MCF 10A (cell line): Measurements from ENCODE around the gene CDA. TPM values are rescaled to one million over a fixed set of nuclear protein-coding genes. Genes with fewer than 3 reads are reported as not detected.

Experiments used
- BruUV-seq: library from RNA; stranded (reverse); fragments of 400-500 nt; replicated peaks from 2 replicates; lab custom pipeline; 2021; lab: Mats Ljungman, UMichigan
- CTCF ChIA-PET: fragments of 300-600 bp; sonication (Branson Sonifier 250); formaldehyde crosslinking; extraction: SDS; loops from one replicate; lab custom pipeline; 2021; ENCODE audit warnings: antibody characterized with exemption, inconsistent platforms; lab: Yijun Ruan, JAX
- POLR2A ChIA-PET: fragments of 300-600, 350-650 bp; sonication (Branson Sonifier 250); formaldehyde crosslinking; extraction: SDS; loops from one replicate; lab custom pipeline; 2020; ENCODE audit warnings: antibody characterized with exemption, inconsistent platforms; lab: Yijun Ruan, JAX
- DNase-seq: peaks from one replicate; pipeline ENCODE4 v3.0.0-alpha.2; 2018; ENCODE audit not compliant: unreplicated experiment
- H3K27ac Mint-ChIP-seq: one replicate; pipeline ENCODE4 v1.8.0; 2022; ENCODE audit warnings: mild to moderate bottlenecking, low read depth, mixed read lengths; ENCODE audit not compliant: unreplicated experiment
- H3K27me3 Mint-ChIP-seq: one replicate; pipeline ENCODE4 v1.8.0; 2022; ENCODE audit warnings: mixed read lengths; ENCODE audit not compliant: insufficient read depth, unreplicated experiment
- H3K36me3 Mint-ChIP-seq: one replicate; pipeline ENCODE4 v1.8.0; 2022; ENCODE audit warnings: mild to moderate bottlenecking, moderate library complexity, mixed read lengths; ENCODE audit not compliant: insufficient read depth, unreplicated experiment
- H3K4me1 Mint-ChIP-seq: one replicate; pipeline ENCODE4 v1.8.0; 2022; ENCODE audit warnings: mixed read lengths; ENCODE audit not compliant: insufficient read depth, unreplicated experiment
- H3K4me3 Mint-ChIP-seq: one replicate; pipeline ENCODE4 v1.8.0; 2022; ENCODE audit warnings: mild to moderate bottlenecking, moderate library complexity, mixed read lengths; ENCODE audit not compliant: unreplicated experiment
- H3K9me3 Mint-ChIP-seq: one replicate; pipeline ENCODE4 v1.8.0; 2022; ENCODE audit warnings: mixed read lengths; ENCODE audit not compliant: unreplicated experiment
- intact Hi-C: fragments of 100-400 bp; cut with micrococcal nuclease; formaldehyde crosslinking; loops from 2 replicates; pipeline ENCODE4 v1.14.1; 2022
- total RNA-seq: library from RNA; stranded (reverse); gene quantifications from 2 replicates; pipeline ENCODE4 v1.2.3, GENCODE V29; 2022
- TF ChIP-seq, protein P1 (sequence below): fragments of 200-600 bp; IDR thresholded peaks from one replicate; pipeline ENCODE4 v1.8.0; 2022; ENCODE audit warnings: antibody characterized with exemption, mild to moderate bottlenecking; ENCODE audit not compliant: unreplicated experiment

CDA gene
- total RNA-seq, 1 experiment from 2014 or later = not detected

DNA sequence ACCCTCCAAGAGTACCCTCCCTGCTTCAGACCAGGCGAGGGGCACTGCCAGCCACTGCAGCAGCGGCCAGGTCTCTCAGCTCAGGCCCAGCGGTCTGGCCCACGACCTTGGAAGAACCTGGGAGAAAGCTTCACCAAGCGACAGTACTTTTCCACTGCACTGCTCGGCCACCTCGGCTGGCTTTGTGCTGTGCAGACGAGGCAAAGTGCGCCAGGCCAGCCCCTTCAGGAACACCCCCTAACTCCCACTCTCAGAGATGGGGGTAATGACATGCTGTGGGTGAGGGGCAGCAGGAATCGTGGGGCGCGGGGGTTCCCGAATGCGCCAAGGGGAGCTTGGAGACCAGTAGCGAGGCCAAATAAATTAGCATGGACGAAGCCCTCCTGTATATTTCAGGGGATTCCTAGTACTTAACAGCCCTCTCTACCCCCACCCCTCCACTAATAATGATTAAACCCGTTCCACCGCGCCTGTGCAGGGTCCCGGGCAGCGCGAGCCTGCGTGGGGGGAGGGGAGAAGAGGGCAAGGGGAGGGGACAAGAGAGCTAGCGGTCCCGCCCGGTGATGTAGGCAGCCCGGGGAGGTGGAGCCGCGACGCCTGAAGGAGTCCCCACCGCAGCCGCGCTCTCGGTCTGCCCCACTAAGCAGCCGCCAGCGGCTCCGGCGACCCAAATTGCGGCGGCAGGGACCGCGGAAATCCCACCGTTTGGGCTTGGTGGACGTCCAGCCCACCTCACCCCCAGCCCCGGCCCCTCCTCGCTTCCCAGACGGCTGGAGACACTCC is 36.8 kb upstream of the CDA start, which contains the start of gene FAM43B:
FAM43B (plus strand) TSS at position 629 of the 783 bp plus-strand sequence. CDS start 401 bp downstream, outside the sequence.
- CTCF ChIA-PET = no interaction called here
- Mint-ChIP-seq H3K4me1 (no peaks in the 10 kb centered on the region), H3K9me3 (no peaks in the 10 kb centered on the region), H3K27me3 (peaks cover 9% of the 10 kb centered on the region), H3K4me3 (no peak within 1 kb of the TSS), H3K36me3 (no peaks in the 10 kb centered on the region), H3K27ac (no peak within 1 kb of the TSS)
- no peak for DNase-seq
- BruUV-seq = no TSS peak
- intact Hi-C loops = no loop called here
- POLR2A ChIA-PET = interaction anchor here (1.1 kb wide), 1 partner anchor 13 kb away, joined by 3 read pairs; no protein-coding TSS in a partner anchor
- TF ChIP-seq, protein P1, sequence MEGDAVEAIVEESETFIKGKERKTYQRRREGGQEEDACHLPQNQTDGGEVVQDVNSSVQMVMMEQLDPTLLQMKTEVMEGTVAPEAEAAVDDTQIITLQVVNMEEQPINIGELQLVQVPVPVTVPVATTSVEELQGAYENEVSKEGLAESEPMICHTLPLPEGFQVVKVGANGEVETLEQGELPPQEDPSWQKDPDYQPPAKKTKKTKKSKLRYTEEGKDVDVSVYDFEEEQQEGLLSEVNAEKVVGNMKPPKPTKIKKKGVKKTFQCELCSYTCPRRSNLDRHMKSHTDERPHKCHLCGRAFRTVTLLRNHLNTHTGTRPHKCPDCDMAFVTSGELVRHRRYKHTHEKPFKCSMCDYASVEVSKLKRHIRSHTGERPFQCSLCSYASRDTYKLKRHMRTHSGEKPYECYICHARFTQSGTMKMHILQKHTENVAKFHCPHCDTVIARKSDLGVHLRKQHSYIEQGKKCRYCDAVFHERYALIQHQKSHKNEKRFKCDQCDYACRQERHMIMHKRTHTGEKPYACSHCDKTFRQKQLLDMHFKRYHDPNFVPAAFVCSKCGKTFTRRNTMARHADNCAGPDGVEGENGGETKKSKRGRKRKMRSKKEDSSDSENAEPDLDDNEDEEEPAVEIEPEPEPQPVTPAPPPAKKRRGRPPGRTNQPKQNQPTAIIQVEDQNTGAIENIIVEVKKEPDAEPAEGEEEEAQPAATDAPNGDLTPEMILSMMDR = no peak

DNA sequence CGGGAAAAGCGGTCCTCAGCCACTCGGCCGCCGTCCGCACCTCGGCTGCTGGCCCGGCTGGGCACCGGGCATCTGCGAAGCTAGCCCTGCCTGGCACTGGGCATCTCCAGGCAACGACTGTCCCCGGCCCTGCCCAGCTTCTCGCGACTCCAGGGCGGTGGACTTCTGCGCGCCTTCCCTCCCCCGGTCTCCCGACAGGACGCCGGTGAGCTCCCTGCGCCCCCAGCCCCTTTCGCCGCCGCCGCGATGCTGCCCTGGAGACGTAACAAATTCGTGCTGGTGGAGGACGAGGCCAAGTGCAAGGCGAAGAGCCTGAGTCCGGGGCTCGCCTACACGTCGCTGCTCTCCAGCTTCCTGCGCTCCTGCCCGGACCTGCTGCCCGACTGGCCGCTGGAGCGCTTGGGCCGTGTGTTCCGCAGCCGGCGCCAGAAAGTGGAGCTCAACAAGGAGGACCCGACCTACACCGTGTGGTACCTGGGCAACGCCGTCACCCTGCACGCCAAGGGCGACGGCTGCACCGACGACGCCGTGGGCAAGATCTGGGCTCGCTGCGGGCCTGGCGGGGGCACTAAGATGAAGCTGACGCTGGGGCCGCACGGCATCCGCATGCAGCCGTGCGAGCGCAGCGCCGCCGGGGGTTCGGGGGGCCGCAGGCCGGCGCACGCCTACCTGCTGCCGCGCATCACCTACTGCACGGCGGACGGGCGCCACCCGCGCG is 36.0 kb upstream of the CDA start:
- Mint-ChIP-seq H3K4me1 (no peaks in the 10 kb centered on the region), H3K27ac (no peak overlapping the region), H3K27me3 (peaks cover 9% of the 10 kb centered on the region), H3K9me3 (no peaks in the 10 kb centered on the region), H3K36me3 (no peaks in the 10 kb centered on the region), H3K4me3 (no peak overlapping the region)
- TF ChIP-seq, protein P1 = no peak
- CTCF ChIA-PET = interaction anchor here (0.5 kb wide), 1 partner anchor 936 kb away, joined by 3 read pairs; no protein-coding TSS in a partner anchor
- DNase-seq = no peak
- intact Hi-C loops = no loop called here
- no TSS peak for BruUV-seq
- POLR2A ChIA-PET = no interaction called here

DNA sequence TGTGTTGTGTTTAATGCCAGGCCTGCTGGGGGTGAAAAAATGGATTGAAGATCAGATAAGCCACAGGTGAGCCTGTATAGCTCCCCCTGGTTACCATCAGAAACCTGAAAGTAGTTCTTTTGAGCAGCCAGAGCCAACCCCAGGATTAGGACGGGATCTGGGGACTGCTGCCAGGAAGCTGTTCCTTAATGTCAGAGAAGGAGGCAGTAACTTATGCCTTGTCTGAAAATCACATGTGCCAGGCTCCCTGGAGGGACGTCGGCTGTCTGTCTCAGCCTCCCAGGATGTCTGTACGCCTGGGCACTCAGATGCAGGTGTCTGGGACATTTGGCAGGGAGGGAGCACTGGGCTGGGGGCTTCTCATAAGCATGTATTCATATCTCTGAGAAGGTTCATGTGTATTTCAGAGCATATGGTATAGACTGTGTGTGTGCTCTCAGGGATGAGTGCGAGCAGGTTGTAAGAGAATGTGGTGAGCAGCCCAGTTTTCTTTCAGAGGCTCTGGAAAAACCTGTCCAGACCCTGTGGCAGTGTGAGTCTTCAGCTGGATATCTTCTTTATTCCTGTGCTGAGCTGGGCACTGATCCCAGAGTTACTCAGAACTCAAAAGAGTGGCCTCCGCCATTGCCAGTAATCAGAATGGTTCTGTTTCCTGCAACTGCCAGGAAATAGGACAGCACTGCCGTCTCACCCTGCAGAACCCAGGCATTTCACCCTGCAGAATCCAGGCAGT is 33.7 kb upstream of the CDA start:
- H3K9me3 Mint-ChIP-seq = no peaks in the 10 kb centered on the region
- intact Hi-C loops = no loop called here
- ChIA-PET CTCF (no interaction called here), POLR2A (no interaction called here)
- H3K27me3 Mint-ChIP-seq = peaks cover 9% of the 10 kb centered on the region
- TF ChIP-seq, protein P1 = no peak
- H3K27ac Mint-ChIP-seq = no peak overlapping the region
- no peak for DNase-seq
- no peaks in the 10 kb centered on the region for H3K36me3 Mint-ChIP-seq
- H3K4me3 Mint-ChIP-seq = no peak overlapping the region
- H3K4me1 Mint-ChIP-seq = no peaks in the 10 kb centered on the region
- no TSS peak for BruUV-seq

DNA sequence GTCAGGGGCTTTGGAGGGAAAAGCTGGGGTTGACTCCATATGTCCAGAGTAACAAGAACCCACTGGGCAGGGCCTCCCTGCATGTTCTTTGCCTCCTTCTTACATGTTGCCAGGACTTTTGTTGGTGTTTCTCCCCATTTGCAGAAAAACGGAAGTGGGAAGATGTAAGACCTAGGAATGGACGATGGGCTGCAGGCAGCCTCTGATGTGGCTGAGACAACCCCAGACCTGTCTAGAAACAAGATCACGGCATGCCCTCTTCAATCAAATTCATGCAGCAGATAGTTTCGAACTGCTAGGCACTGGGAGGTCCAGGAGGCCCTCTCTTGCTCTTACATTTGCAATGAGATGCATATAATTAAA is 33.2 kb upstream of the CDA start:
- BruUV-seq = no TSS peak
- no peak for DNase-seq
- no peak overlapping the region for H3K4me3 Mint-ChIP-seq
- intact Hi-C loops = no loop called here
- ChIA-PET CTCF (no interaction called here), POLR2A (no interaction called here)
- H3K27me3 Mint-ChIP-seq = peaks cover 9% of the 10 kb centered on the region
- no peaks in the 10 kb centered on the region for H3K36me3 Mint-ChIP-seq
- H3K4me1 Mint-ChIP-seq = no peaks in the 10 kb centered on the region
- no peak overlapping the region for H3K27ac Mint-ChIP-seq
- TF ChIP-seq, protein P1 = no peak
- H3K9me3 Mint-ChIP-seq = no peaks in the 10 kb centered on the region
